Tibial artery (tissue), 4 donors: ENCODE data around the gene HYAL3.

Experiments
- DNase-seq, 2 donors: peaks; one replicate each; pipeline ENCODE4 v3.0.0-alpha.2; 2019
- H3K27ac ChIP-seq, 2 donors: fragments of 200-600 bp; sonication (generic) in 1 of 2; 1 replicate in 1 of 2; 2 replicates in 1 of 2; pipeline ENCODE4 v1.5.1; 2018 to 2019; ENCODE audit warnings: mild to moderate bottlenecking in 1 of 2
- H3K27me3 ChIP-seq, 2 donors: fragments of 200-600 bp; sonication (generic) in 1 of 2; one replicate each; pipeline versions ENCODE4 v1.5.1 to v1.6.0; 2016 to 2019
- H3K36me3 ChIP-seq, 3 donors: fragments of 200-600 bp; sonication (generic) in 2 of 3; one replicate each; pipeline ENCODE4 v1.5.1; 2016 to 2019; ENCODE audit warnings: mild to moderate bottlenecking in 2 of 3
- H3K4me1 ChIP-seq, 4 donors: fragments of 200-600 bp; sonication (generic) in 2 of 4; 1 replicate in 3 of 4; 2 replicates in 1 of 4; pipeline ENCODE4 v1.5.1; 2016 to 2019
- H3K4me3 ChIP-seq, 2 donors: fragments of 200-600 bp; sonication (generic) in 1 of 2; 1 replicate in 1 of 2; 2 replicates in 1 of 2; pipeline ENCODE4 v1.5.1; 2018 to 2019; ENCODE audit warnings: mild to moderate bottlenecking in 2 of 2
- H3K9me3 ChIP-seq, 3 donors: fragments of 200-600 bp; sonication (generic) in 1 of 3; one replicate each; pipeline ENCODE4 v1.5.1; 2016 to 2019
- intact Hi-C: fragments of 100-400 bp; cut with DNase I; formaldehyde crosslinking; loops from one replicate; pipeline ENCODE4 v1.15.0; 2023; ENCODE audit warnings: low total_unique reads
- TF ChIP-seq, protein P1 (sequence below), 2 experiments: fragments of 200-600 bp in 1 of 2; fragments of 450-650 bp in 1 of 2; IDR thresholded peaks; one replicate each; pipeline ENCODE4 v1.5.1; 2017 to 2019; ENCODE audit warnings: antibody characterized with exemption in 2 of 2, mild to moderate bottlenecking in 1 of 2, moderate library complexity in 1 of 2

HYAL3 gene

DNA sequence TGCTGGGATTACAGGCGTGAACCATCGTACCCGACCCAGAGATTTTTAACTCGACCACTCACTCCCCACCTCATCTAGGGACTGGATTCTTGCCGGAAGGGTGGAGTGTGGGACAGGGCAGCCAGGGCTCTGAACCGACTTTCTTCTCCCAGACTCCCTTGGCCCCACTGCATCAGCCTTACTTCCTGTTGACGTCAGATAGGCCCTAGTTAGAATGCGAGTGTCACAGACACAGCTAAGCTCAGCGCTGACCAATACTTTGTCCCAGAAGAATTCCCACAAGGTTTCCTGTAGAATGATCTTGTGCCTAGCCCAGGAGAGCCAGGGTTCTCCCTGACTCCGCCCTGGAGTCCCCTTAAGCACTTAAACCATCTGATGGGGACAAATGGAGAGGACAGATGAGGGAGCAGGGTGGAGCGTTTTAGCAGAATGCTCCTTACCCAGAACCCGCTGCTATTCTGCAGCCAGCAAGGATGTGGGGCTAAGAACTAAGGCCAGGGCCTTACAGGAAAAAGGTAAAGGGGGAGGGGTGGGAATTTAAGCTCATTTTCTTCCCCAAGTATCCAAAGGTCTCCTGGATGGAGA, 34.6 kb upstream of the HYAL3 start:
- Histone ChIP-seq H3K4me3 (no peak overlapping the region), H3K9me3 (no peaks in the 10 kb centered on the region), H3K36me3 (peaks cover 23 to 34% (median 32%) of the 10 kb centered on the region in 3 donors), H3K4me1 (peaks cover 0 to 57% (median 39%) of the 10 kb centered on the region in 4 donors), H3K27me3 (no peaks in the 10 kb centered on the region), H3K27ac (peak overlapping the region; percentile 98 to 99)
- TF ChIP-seq, protein P1, sequence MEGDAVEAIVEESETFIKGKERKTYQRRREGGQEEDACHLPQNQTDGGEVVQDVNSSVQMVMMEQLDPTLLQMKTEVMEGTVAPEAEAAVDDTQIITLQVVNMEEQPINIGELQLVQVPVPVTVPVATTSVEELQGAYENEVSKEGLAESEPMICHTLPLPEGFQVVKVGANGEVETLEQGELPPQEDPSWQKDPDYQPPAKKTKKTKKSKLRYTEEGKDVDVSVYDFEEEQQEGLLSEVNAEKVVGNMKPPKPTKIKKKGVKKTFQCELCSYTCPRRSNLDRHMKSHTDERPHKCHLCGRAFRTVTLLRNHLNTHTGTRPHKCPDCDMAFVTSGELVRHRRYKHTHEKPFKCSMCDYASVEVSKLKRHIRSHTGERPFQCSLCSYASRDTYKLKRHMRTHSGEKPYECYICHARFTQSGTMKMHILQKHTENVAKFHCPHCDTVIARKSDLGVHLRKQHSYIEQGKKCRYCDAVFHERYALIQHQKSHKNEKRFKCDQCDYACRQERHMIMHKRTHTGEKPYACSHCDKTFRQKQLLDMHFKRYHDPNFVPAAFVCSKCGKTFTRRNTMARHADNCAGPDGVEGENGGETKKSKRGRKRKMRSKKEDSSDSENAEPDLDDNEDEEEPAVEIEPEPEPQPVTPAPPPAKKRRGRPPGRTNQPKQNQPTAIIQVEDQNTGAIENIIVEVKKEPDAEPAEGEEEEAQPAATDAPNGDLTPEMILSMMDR (IDR thresholded peaks at IDR 0.05) = no peak
- peak; percentile 59 to 88 for DNase-seq
- intact Hi-C loops = no loop called here

DNA sequence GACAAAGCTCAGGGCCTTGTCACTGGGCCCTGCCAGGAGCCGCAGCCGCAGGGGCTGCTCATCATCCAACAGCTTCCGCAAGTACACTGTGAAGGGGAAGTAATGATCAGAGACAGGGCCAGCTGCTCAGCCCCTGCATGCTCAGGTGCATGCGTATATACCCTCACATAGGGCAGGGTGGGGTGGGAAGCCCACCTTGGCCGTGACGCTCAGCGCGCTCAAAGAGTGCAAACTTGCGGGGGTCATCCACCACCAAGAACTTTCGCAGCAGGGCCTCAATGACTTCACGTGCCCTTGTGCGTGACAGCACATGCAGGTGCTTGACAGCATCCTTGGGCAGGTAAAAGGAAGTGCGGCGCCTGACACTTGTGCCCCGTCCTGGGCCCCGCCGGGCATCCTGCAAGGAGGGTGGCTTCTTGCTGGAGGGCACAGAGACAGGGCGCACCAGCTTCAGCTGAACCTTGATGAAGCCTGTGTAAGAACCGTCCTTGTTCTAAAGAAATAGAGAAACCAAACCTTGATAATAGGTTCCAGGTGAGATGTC, 32.2 kb upstream of the HYAL3 start:
- Histone ChIP-seq H3K36me3 (peaks cover 23 to 36% (median 34%) of the 10 kb centered on the region in 3 donors), H3K4me1 (peaks cover 0 to 61% (median 45%) of the 10 kb centered on the region in 4 donors), H3K27ac (no peak overlapping the region), H3K4me3 (no peak overlapping the region), H3K9me3 (no peaks in the 10 kb centered on the region), H3K27me3 (no peaks in the 10 kb centered on the region)
- intact Hi-C loops = no loop called here
- TF ChIP-seq, protein P1 (IDR thresholded peaks at IDR 0.05) = no peak
- DNase-seq = no peak

DNA sequence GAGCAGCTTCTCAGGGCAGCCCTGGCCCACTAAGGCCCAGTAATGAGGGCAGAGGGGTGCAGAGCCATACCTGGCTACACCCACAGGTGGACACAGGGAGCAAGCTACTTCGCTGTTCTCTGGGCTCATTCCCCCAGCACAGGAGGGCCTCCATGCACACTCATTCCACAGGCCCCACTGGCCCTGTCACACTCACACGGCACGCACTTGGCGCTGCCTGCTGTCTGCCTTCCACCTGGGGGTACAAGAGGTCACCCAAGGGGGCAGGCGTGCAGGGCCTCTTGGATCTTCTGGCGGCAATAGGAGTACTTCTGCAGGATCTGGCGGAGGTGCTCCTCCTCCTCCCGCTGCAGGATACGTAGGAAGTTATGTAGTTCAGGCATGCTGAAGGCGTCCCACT, 31.1 kb upstream of the HYAL3 start:
- Histone ChIP-seq H3K27me3 (no peaks in the 10 kb centered on the region), H3K4me1 (peaks cover 0 to 50% (median 38%) of the 10 kb centered on the region in 4 donors), H3K4me3 (no peak overlapping the region), H3K27ac (no peak overlapping the region), H3K9me3 (no peaks in the 10 kb centered on the region), H3K36me3 (peaks cover 30 to 47% (median 44%) of the 10 kb centered on the region in 3 donors)
- intact Hi-C loops = no loop called here
- TF ChIP-seq, protein P1 (IDR thresholded peaks at IDR 0.05) = no peak
- DNase-seq = no peak

DNA sequence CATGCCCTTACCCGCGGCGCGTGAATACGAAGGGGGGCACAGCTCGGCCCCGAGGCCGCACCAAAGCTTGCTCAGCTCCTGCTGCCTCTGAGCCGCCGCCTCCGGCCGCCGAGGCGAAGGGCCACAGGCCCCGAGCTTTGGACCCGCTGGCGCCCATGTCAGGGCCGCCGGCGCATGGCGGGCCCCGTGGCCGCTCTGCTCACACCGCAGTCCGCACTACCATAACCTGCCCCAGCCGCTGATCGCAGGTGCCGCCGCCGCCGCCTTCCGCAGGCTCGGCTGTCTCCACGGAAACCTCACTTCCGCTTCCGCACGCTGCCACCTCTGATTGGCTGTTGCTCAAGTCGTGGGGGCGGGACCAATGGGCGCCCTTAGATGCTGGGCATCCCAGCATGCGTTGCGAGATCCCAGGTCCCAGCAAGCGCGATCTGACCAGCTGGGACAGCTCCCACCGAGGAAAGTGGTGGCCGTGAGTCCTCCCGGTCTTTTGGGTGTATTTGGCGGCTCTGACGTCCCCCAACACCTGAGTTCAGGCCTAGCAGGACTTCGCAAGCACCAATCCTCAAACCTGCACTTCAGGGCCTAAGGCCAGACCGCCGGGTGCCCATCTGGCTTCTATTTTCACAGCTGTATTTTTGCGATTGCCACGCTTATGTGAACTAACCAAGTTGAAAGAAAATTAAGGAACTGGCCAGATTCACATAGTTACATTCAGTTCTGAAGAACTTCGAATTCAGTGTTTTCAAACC, 28.9 kb upstream of the HYAL3 start, which contains the start of gene TUSC2:
Gene TUSC2, minus strand, starts transcription at position 281 of the 749 bp plus-strand sequence. Its CDS starts 124 bp downstream, at position 157.
- TF ChIP-seq, protein P1 (IDR thresholded peaks at IDR 0.05) = no peak
- peak within 1 kb of the TSS; percentile 88 to 95 for H3K27ac ChIP-seq
- no peaks in the 10 kb centered on the region for H3K9me3 ChIP-seq
- H3K27me3 ChIP-seq = no peaks in the 10 kb centered on the region
- peaks cover 0 to 32% (median 20%) of the 10 kb centered on the region in 4 donors for H3K4me1 ChIP-seq
- peaks cover 30 to 56% (median 49%) of the 10 kb centered on the region in 3 donors for H3K36me3 ChIP-seq
- peak within 1 kb of the TSS; percentile 92 to 100 for H3K4me3 ChIP-seq
- intact Hi-C loops = no loop called here
- peak; percentile 98 to 99 for DNase-seq

DNA sequence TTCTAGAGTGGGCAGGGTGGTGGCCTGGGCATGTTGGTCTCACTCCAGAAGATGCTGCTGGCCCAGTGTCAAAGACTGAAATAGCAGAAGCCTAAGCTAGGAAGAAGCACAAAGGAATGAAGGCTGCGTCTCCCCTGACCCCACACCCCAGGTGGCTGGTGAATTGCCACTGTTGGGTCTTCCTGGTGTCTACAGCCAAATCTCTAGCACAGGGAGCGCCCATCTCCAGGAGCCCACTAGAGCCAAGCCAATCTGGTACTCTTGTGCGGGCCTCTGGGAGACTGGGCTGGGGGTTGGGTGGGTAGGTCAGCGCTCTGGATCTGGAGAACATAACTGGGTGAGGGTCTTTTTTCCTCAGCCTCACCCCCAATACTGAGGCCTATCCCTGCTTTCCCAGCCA, 27.9 kb upstream of the HYAL3 start:
- Histone ChIP-seq H3K4me1 (peaks cover 0 to 38% (median 21%) of the 10 kb centered on the region in 4 donors), H3K4me3 (peak overlapping the region; percentile 92 to 100), H3K36me3 (peaks cover 30 to 53% (median 46%) of the 10 kb centered on the region in 3 donors), H3K27ac (peak overlapping the region; percentile 88 to 95), H3K9me3 (no peaks in the 10 kb centered on the region), H3K27me3 (no peaks in the 10 kb centered on the region)
- TF ChIP-seq, protein P1 (IDR thresholded peaks at IDR 0.05) = no peak
- intact Hi-C loops = no loop called here
- no peak for DNase-seq
